GM12878 (cell line): ENCODE measurements around the gene JPH4. TPM values are rescaled to one million over a fixed set of nuclear protein-coding genes. Genes with fewer than 3 reads are reported as not detected.

ENCODE experiments used
- ATAC-seq: fragments of 200-7000 bp; cut with Tn5 transposase; 3 replicates; pipeline ENCODE4 v1.9.1; 2020; ENCODE audit warnings: mild to moderate bottlenecking, moderate library complexity
- BruUV-seq: library from RNA; stranded (reverse); fragments of 400-500 nt; replicated peaks from 2 replicates; lab custom pipeline; 2021; lab: Mats Ljungman, UMichigan
- CTCF ChIA-PET: fragments of 300-600 bp; sonication (Branson Sonifier 250); formaldehyde crosslinking; extraction: SDS; loops from one replicate; lab custom pipeline; 2021; ENCODE audit warnings: inconsistent platforms; lab: Yijun Ruan, JAX
- POLR2A ChIA-PET: fragments of 350-600 bp; formaldehyde crosslinking; extraction: SDS; loops from one replicate; lab custom pipeline; 2021; ENCODE audit warnings: inconsistent platforms; lab: Charles Lee
- RAD21 ChIA-PET: fragments of 300-600 bp; sonication (Branson Sonifier 250); formaldehyde crosslinking; loops from one replicate; lab custom pipeline; 2023; ENCODE audit warnings: antibody characterized with exemption; ENCODE audit not compliant: unreplicated experiment; lab: Charles Lee
- SMC1A ChIA-PET: fragments of 300-600 bp; sonication (Branson Sonifier 250); formaldehyde crosslinking; loops from one replicate; lab custom pipeline; 2023; ENCODE audit not compliant: unreplicated experiment, uncharacterized antibody; lab: Charles Lee
- DNase-seq: peaks from one replicate; pipeline ENCODE4 v3.0.0-alpha.2; 2011; ENCODE audit warnings: low read depth, low spot score
- FAIRE-seq: peaks from 3 replicates; lab custom pipeline; 2011; peaks lifted over from hg19 to GRCh38; lab: Jason Lieb, UNC
- H2AFZ ChIP-seq: 2 replicates; pipeline ENCODE4 v1.6.0; 2011; ENCODE audit warnings: low read depth, low read length, control low read depth; ENCODE audit not compliant: control insufficient read depth
- H3K27ac ChIP-seq: 2 replicates; pipeline ENCODE4 v1.5.1; 2011; ENCODE audit warnings: control low read depth; ENCODE audit not compliant: control insufficient read depth, insufficient read depth
- H3K27me3 ChIP-seq, 2 experiments: replicated peaks in 1 of 2; 2 replicates each; pipeline versions ENCODE4 v1.6.0 to v1.6.1; 2011; ENCODE audit warnings: low read length in 1 of 2; ENCODE audit not compliant: control insufficient read depth in 2 of 2, insufficient read depth in 2 of 2
- H3K36me3 ChIP-seq, 2 experiments: 2 replicates each; pipeline ENCODE4 v1.5.1; 2011; ENCODE audit warnings: low read length in 1 of 2; ENCODE audit not compliant: control insufficient read depth in 2 of 2, insufficient read depth in 2 of 2
- H3K4me1 ChIP-seq: 2 replicates; pipeline ENCODE4 v1.6.1; 2011; ENCODE audit warnings: mild to moderate bottlenecking, low read length, moderate library complexity, mixed read lengths; ENCODE audit not compliant: control insufficient read depth, insufficient read depth
- H3K4me2 ChIP-seq: 2 replicates; pipeline ENCODE4 v1.6.0; 2011; ENCODE audit warnings: control low read depth; ENCODE audit not compliant: control insufficient read depth, insufficient read depth
- H3K4me3 ChIP-seq: fragments of 200-600 bp; sonication (generic); 2 replicates; pipeline ENCODE4 v1.5.1; 2016
- H3K79me2 ChIP-seq: 2 replicates; pipeline ENCODE4 v1.6.0; 2011; ENCODE audit warnings: low read length; ENCODE audit not compliant: control insufficient read depth, insufficient read depth
- H3K9ac ChIP-seq: 2 replicates; pipeline ENCODE4 v1.8.0; 2011; ENCODE audit warnings: low read length, control low read depth, mixed read lengths; ENCODE audit not compliant: control insufficient read depth, insufficient read depth
- H3K9me3 ChIP-seq: replicated peaks from 3 replicates; pipeline ENCODE4 v1.5.1; 2011; ENCODE audit warnings: mild to moderate bottlenecking, low read length; ENCODE audit not compliant: control insufficient read depth, insufficient read depth
- H4K20me1 ChIP-seq: 2 replicates; pipeline ENCODE4 v1.6.0; 2011; ENCODE audit not compliant: control insufficient read depth, insufficient read depth
- NFXL1 ChIP-seq: fragments of 450-650 bp; IDR thresholded peaks from 2 replicates; pipeline ENCODE4 v1.6.1; 2017; ENCODE audit warnings: antibody characterized with exemption, mild to moderate bottlenecking, borderline replicate concordance
- NRF1 ChIP-seq: conservative IDR thresholded peaks from 2 replicates; pipeline ENCODE4 v1.6.1; 2011; ENCODE audit warnings: mild to moderate bottlenecking, low read depth, low read length, improper control_type of control experiment
- RCOR1 ChIP-seq: conservative IDR thresholded peaks from 2 replicates; pipeline ENCODE4 v1.6.1; 2012; ENCODE audit warnings: low read depth, low read length, improper control_type of control experiment
- REST ChIP-seq: IDR thresholded peaks from 2 replicates; pipeline ENCODE4 v1.6.1; 2012; ENCODE audit warnings: mild to moderate bottlenecking, low read depth, low read length
- STAT3 ChIP-seq: IDR thresholded peaks from 2 replicates; pipeline ENCODE4 v1.6.1; 2011; ENCODE audit warnings: low read depth, low read length, improper control_type of control experiment
- WGBS: methylation state at CpG from one replicate; pipeline ENCODE4 v1.1.6; 2016; ENCODE audit warnings: low lambda C conversion rate; ENCODE audit not compliant: insufficient replicate concordance, insufficient coverage; ENCODE audit errors: missing lambda C conversion rate; 5-methylcytosine and 5-hydroxymethylcytosine counted together
- in situ Hi-C: fragments of 300-500 bp; cut with MboI; formaldehyde crosslinking; loops from 9 replicates; pipeline ENCODE4 v1.14.3; 2018; ENCODE audit warnings: mixed read lengths
- intact Hi-C: fragments of 100-400 bp; cut with micrococcal nuclease; formaldehyde crosslinking; loops from one replicate; pipeline ENCODE4 v1.14.2; 2022; ENCODE audit not compliant: unreplicated experiment
- polyA plus RNA-seq, 11 experiments: library from polyadenylated mRNA; depleted of rRNA in 4 of 11; unstranded in 6 of 11; stranded (reverse) in 5 of 11; fragments of >200 nt; fragmentation: Nextera tagmentation in 4 of 11; fragmentation: Illumina TruSeq in 1 of 11; extraction: Ambion mirVana in 4 of 11; extraction: Trizol in 1 of 11; gene quantifications; 1 replicate in 1 of 11; 2 replicates in 10 of 11; pipeline versions ENCODE4 v1.2.1 to v1.2.3, GENCODE V29; 2011 to 2016; ENCODE audit warnings: inconsistent platforms in 2 of 11, missing spikeins in 2 of 11, low read depth in 1 of 11
- total RNA-seq, 4 experiments: library from RNA; depleted of rRNA in 3 of 4; stranded (reverse); fragments of >200 nt in 3 of 4; fragmentation: Illumina TruSeq in 1 of 4; extraction: Trizol in 1 of 4; gene quantifications; 2 replicates each; pipeline versions ENCODE4 v1.2.1 to v1.2.3, GENCODE V29; 2013 to 2021

JPH4 gene
- total and polyA plus RNA-seq, 10 of the 15 experiments (the other 5 are each of a cell fraction or from before 2014, with no cell fraction given): 0.48 to 10.3 (median 3.8) TPM

- H3K4me3 ChIP-seq: no peak overlapping the region
- ChIA-PET CTCF (no interaction called here), RAD21 (no interaction called here), SMC1A (no interaction called here), POLR2A (no interaction called here)
- intact Hi-C loops: no loop called here
- H3K79me2 ChIP-seq: no peaks in the 10 kb centered on the region
- no peaks in the 10 kb centered on the region for H3K27me3 ChIP-seq
- FAIRE-seq (no peak), ATAC-seq (no peak), DNase-seq (no peak)
- no peaks in the 10 kb centered on the region for H4K20me1 ChIP-seq
- H3K36me3 ChIP-seq: no peaks in the 10 kb centered on the region; a peak in 1 of 4 replicates
- 72% methylated on average over 16 of the region's 16 CpGs for WGBS
- BruUV-seq: no TSS peak
- no peaks in the 10 kb centered on the region for H3K9me3 ChIP-seq
- in situ Hi-C loops: no loop called here
- no peak overlapping the region for H3K4me2 ChIP-seq
- no peak overlapping the region for H3K27ac ChIP-seq
- no peak overlapping the region for H3K9ac ChIP-seq
- TF ChIP-seq REST (no peak), NRF1 (no peak), NFXL1 (no peak), RCOR1 (no peak), STAT3 (no peak)
- no peaks in the 10 kb centered on the region for H3K4me1 ChIP-seq
- H2AFZ ChIP-seq: no peak overlapping the region
These were observed 44.7 kb downstream of the JPH4 start for GRCh38 chr14:23533652-23534435.
